DMS 273 treated with DMSO at 0.1 percent for 48 hours (cell line): ENCODE results near the gene FAM186B.
"Not testable (repeated sequence)": the region's sequence is repeated elsewhere in the genome, so short reads cannot be mapped to it uniquely, and the experiment has no call there.

Source experiments
- DNase-seq: peaks from one replicate; lab custom pipeline; 2025; lab: John Stamatoyannopoulos, UW

The FAM186B gene

GRCh38 chr12:49635656-49636055, 30.2 kb upstream of the FAM186B start:
- no peak for DNase-seq

DNA sequence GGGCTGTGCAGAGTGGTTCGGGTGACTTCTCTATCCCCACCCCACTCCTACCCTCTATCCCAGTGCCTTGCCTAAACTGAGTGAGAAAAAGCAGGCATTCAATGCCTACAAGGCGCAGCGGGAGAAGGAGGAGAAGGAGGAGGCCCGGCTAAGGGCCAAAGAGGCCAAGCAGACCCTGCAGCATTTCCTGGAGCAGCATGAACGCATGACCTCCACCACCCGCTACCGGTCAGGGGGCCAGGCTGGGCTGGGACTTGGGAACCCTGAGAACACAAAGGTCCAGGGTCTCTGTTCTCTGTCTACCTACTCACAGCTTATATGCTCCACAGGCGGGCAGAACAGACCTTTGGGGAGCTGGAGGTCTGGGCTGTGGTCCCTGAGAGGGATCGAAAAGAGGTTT, 29.6 kb upstream of the FAM186B start:
- DNase-seq, result no peak

- no peak for DNase-seq
Observed at GRCh38 chr12:49633703-49634345, 28.4 kb upstream of the FAM186B start.

DNA sequence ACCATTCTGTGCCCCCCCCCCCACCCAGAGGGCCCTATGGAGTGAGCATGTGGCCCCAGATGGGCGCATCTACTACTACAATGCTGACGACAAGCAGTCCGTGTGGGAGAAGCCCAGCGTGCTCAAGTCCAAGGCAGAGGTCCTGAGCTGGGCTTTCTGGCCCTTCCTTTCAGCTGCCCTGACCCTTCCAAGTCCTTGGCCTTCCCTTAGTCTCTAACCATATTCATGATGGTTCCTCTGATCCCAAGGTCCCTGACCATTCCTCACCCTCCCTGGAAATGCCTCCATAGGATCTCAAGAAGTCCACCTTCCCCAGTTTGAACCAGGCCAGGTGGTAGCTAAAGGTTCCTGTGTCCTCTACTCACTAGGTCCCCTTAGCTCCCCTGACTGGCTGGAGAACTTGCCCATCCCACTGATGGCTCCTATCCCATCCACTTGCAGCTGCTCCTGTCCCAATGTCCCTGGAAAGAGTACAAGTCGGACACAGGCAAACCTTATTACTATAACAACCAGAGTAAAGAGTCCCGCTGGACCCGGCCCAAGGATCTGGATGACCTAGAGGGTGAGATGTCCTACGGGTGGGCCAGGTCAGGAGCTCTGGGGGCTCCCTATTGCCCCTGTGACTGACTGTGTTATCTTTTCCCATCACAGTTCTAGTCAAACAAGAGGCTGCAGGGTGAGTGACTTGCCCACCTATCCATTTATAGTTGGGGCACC, 27.7 kb upstream of the FAM186B start:
- no peak for DNase-seq

DNA sequence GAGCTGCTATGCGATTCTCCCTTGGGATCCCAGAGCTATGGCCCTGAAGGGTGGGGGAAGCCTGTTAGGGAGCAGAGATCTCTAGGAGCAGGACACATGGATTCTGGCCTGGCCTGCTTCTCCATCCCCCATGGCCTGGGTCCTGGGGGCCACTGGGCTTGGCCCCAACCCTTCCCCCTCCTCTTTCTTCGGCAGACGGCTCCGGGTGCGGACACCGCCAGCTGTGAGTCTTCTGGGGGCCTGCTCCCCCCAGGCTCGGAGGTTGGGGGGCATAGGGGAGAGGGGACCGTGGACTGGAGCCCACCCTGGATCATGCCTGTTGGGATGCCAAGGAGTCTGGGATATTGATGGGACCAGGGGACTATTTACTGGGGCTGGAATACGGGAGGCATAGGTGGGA, 27.0 kb upstream of the FAM186B start:
- no peak for DNase-seq

DNA sequence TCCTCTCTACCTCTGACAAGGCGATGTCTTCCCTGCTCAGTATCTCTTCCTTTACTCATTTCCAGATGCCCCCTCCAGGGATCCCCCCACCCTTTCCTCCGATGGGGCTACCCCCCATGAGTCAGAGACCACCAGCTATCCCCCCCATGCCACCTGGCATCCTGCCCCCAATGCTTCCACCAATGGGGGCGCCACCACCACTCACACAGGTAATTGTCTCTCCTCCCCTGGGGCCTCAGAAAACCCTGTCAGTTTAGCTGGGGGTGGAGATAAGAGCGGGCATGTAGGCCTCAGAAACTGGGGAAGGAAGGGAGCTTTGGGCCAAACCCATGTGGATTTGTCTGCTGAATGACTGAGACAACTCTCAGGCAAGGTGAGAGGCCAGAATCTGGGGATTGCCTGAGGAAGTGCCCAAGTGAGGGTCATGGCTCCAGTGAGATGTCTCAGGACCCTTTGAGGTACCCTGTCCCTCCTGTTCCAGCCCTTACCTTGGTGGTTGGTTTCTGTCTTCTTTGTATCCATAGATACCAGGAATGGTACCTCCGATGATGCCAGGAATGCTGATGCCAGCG, 26.0 kb upstream of the FAM186B start:
- DNase-seq, result no peak

DNA sequence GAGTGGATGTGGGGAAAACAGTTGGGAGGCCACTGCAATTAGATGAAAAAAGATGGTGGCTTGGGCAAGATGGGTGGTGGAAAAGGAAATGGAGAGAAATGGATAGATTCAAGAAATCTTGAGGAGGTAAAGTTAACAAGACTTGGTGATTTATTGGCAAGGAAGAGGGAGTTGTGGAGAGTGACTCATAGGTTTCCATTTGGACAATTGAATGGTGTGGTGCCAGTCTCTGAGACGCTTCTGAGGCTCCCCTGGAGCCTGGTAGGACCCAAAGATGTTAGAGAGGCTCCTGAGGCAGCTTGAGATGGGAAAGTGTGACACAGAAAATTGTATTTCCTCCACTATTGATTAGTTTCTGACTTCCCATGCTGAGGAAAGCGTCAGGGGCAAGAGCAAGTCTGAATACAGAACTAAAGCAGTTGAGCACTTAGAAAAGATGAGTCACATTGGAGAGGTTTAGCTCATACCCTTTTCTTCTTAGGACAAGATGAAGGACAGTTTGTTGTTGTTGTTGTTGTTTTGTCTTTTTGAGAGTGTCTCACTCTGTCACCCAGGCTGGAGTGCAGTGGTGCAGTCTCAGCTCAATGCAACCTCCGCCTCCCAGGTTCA, 22.4 kb upstream of the FAM186B start:
- no peak for DNase-seq

GRCh38 chr12:49626836-49627235, 21.4 kb upstream of the FAM186B start:
- DNase-seq, result no peak

DNA sequence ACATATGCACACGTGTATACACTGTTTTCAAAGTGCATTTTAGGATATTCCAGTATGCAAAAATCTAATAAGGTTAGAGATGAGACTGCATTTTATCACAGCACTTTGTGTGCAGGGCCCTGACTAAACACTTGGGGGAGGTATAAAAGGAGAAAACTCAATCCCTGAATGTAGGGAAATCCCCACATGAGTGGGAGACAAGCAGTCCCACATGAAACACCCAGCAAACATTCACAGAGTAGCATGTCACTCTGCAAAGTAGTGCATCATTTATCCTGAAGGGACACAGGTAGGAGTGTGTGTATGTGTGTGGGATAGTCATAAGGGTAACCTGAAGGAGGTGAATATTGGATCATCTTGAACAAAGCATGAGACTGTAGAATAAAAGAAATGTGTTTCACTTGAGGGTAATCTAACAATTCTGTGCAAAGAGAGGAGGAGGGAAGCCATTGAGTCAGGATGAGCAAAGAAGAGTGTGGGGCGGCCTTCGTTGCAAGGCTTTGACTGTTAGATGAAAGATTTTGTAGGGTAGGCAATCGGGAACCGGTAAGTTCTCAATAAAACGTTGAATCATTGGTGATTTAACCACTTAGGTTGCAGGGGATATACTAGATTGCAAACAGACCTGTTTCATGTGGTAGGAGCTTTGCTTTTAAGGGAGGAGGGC, 20.9 kb upstream of the FAM186B start:
- no peak for DNase-seq

- DNase-seq, result no peak
Observed at GRCh38 chr12:49624921-49625577, 19.6 kb upstream of the FAM186B start.

- DNase-seq, result peak; percentile 41
Observed at GRCh38 chr12:49623142-49623904, 17.9 kb upstream of the FAM186B start, which contains the start of gene PRPF40B. TSS of gene PRPF40B (plus strand) at chr12:49623561. CDS start at chr12:49623591, 30 bp downstream.

DNA sequence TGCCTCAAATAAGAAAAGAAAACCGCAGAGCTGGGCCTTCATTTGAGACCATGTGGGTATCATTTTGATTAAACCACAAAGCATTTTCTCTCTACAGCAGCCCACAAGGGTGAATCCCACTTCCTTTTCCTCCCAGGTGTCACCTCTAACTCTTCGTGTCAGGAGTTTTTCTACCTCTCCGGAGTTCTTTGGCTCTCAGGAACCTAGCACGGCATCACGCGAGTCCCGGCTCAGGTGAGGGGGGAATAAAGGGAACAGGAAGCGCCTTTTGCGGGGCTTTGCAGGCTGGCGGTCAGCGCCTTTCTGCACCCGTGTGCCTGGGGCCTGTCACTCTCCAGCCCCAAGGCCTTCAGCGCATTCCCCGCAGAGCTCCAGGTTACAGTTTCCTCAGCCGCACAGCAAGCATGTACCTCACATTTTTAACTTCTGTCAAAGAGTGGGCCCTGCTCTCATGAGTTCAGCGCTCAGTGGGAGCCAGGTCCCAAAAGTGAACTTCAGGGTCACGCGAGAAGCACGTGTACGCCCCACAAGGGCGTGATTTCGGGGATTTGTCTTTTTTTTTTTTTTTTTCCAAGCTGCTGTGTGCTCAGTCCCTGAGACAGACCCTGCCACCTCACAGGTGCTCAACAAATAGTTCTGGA, 17.2 kb upstream of the FAM186B start:
- DNase-seq, result no peak

DNA sequence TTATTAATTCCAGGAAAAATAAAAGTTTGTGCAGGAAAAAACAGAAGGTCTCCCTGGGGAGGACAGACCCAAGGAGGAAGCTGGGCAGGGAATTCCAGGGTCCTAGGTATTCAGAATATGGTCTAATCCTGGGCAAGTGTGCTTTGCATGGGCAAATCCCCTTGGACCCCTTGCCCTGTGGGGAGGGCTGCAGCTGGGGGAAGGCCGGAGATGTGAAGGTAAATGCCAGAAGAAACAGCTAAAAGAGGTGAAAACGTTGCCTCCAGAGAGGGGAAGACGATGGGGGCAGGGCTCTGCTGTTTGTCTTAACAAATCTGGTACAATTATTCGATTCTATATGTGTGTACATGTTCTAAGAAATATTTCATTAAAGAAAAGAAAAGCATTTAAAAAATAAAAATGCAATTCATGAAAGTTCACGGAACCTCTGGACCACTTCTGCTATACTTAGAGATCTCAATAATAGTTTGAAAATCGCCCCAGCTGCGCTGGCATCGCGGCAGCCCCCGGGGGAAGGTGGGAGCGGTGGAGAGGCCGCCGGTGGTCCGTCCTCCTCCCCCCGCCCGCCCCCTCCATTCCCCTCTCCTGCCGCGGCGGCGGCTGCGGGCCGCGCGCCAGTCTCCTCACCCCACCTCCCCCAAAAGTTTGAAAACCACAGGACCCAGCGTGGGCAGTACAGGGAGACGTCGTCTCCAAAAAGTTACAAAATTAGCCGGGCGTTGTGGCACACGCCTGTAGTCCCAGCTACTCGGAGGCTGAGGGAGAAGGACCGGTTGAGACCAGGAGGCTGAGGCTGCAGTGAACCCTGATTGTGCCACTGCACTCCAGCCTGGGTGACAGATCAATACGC, 16.4 kb upstream of the FAM186B start:
- no peak for DNase-seq

DNA sequence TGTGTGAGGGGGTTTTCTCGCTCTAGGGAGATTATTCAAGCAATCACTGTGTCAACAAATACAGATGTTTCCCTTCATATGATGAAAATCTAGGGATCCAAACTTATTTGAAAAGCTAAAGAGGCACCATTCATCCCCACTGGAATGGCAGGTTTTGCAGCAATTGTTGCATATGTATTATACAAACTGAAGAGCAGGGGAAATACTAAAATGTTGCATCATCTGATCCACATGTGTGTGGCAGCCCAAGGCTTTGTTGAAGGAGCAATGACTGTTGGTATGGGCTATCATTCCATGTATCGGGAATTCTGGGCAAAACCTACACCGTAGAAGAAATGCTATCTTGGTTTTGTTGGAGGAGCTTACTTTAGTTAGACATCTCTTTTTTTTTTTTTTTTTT, 13.8 kb upstream of the FAM186B start:
- DNase-seq, result no peak

DNA sequence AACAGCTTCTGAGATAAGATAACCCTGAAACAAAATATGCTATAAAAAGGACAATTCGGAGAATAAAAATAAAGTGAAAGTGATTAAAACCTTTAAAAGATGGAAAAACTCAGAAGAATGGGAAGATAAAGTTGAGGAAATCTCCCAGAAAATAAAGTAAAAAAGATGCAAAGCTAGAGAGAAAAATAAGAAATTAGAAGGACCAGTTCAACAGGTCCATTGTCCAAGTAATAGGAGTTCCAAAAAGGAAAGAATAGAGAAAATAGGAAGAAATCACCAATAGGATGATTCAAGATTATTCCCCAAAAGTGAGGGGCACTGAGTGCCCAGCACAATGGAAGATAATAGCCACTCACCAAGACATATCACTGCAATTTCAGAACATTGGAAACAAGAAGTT, 13.1 kb upstream of the FAM186B start:
- DNase-seq, result no peak

GRCh38 chr12:49616533-49617219, 11.2 kb upstream of the FAM186B start:
- DNase-seq, result no peak

DNA sequence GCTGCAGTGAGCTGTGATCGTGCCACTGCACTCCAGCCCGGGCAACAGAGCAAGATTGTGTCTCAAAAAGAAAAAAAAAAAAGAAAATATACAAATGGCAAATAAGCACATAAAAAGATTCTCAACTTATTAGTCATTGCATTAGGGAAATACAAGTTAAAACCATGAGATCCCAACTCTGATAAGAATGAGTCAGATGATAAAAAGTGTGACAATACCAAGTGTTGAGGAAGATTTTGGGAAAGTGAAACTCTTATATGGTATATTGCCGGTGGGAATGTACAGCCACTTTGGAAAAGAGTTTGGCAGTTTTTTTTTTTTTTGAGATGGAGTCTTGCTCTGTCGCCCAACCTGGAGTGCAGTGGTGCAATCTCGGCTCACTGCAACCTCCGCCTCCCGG, 10.3 kb upstream of the FAM186B start:
- DNase-seq, result no peak

DNA sequence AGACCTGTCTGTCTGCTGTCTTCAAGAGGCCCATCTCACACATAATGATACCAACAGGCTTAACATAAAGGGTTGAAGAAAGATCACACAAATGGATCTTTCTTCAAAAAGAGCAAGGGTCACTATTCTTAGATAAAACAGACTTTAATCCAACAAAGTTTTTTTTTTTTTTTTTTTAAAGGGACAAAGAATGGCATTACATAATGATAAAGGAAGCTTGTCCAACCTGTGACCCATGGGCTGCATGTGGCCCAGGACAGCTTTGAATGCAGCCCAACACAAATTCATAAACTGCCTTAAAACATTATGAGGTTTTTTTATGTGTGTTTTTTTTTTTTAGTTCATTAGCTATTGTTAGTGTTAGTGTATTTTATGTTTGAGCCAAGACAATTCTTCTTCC, 6.8 kb upstream of the FAM186B start:
- DNase-seq, result no peak

DNA sequence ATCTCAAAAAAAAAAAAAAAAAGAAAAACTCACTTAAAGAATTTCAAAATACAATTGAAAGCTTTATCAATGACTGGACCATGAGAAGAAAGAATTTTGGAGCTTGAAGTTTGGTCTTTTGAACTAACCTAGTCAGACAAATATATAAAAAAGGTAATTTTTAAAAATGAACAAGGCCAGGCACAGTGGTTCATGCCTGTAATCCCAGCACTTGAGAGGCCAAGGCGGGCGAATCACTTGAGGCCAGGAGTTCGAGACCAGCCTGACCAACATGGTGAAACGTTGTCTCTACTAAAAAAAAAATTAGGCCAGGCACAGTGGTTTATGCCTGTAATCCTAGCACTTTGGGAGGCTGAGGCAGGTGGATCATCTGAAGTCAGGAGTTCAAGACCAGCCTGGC, 5.3 kb upstream of the FAM186B start:
- DNase-seq, result not testable (repeated sequence)
